Right lobe of liver (tissue), 6 donors: ENCODE data around the gene ZBTB3. TPM values are rescaled to one million over a fixed set of nuclear protein-coding genes. Genes with fewer than 3 reads are reported as not detected.

Experiments used
- ATAC-seq, 4 donors: fragments of 200-7000 bp; cut with Tn5 transposase; one replicate each; pipeline ENCODE4 v1.9.1; 2020; ENCODE audit warnings: mild to moderate bottlenecking in 4 of 4, moderate library complexity in 4 of 4
- DNase-seq, 3 donors: peaks; one replicate each; pipeline ENCODE4 v3.0.0-alpha.2; 2020
- H3K27ac ChIP-seq, 3 donors: fragments of 200-600 bp; one replicate each; pipeline ENCODE4 v1.8.0; 2022
- H3K27me3 ChIP-seq, 2 donors: fragments of 200-600 bp; one replicate each; pipeline ENCODE4 v1.8.0; 2022
- H3K36me3 ChIP-seq, 4 donors: fragments of 200-600 bp; sonication (generic) in 1 of 4; one replicate each; pipeline versions ENCODE4 v1.5.1 to v1.8.0; 2017 to 2022; ENCODE audit warnings: control low read depth in 1 of 4
- H3K4me1 ChIP-seq, 4 donors: fragments of 200-600 bp; sonication (generic) in 1 of 4; one replicate each; pipeline versions ENCODE4 v1.5.1 to v1.8.0; 2017 to 2022; ENCODE audit warnings: control low read depth in 1 of 4
- H3K4me3 ChIP-seq, 3 donors: fragments of 200-600 bp; one replicate each; pipeline ENCODE4 v1.8.0; 2022
- H3K9me3 ChIP-seq, 4 donors: fragments of 200-600 bp; sonication (generic) in 1 of 4; one replicate each; pipeline versions ENCODE4 v1.5.1 to v1.8.0; 2017 to 2022; ENCODE audit warnings: control low read depth in 1 of 4
- POLR2A ChIP-seq: fragments of 450-650 bp; IDR thresholded peaks from one replicate; pipeline ENCODE4 v1.6.1; 2017; ENCODE audit warnings: antibody characterized with exemption, mild to moderate bottlenecking
- WGBS: methylation state at CpG from one replicate; pipeline ENCODE4 v1.1.6; 2018; ENCODE audit warnings: low coverage, low lambda C conversion rate; ENCODE audit not compliant: insufficient coverage; ENCODE audit errors: missing lambda C conversion rate; 5-methylcytosine and 5-hydroxymethylcytosine counted together
- intact Hi-C, 2 donors: fragments of 100-400 bp; cut with DNase I; formaldehyde crosslinking; loops; one replicate each; pipeline versions ENCODE4 v1.11.2 to v1.14.1; 2022
- total RNA-seq, 6 experiments: library from RNA; depleted of rRNA in 2 of 6; stranded (reverse); fragments of >200 nt in 2 of 6; fragmentation: NEBNext Ultra II Directional in 3 of 6; extraction: Animal tissue kit (Norgen Biotek cat#: 25700) in 3 of 6; gene quantifications; one replicate each; pipeline versions ENCODE4 v1.1.0 to v1.2.4, GENCODE V29; 2016 to 2023
- TF ChIP-seq, protein P1 (sequence below), 4 donors: fragments of 200-600 bp in 3 of 4; fragments of 450-650 bp in 1 of 4; IDR thresholded peaks; one replicate each; pipeline versions ENCODE4 v1.5.1 to v1.8.0; 2016 to 2022; ENCODE audit warnings: antibody characterized with exemption in 4 of 4, mild to moderate bottlenecking in 2 of 4
- donor health status: DM: no; HTN: yes; CAD: no.
- donor health status: DM: no; HTN: no; CAD: no.
- donor health status: DM: no; HTN: no; CAD: no.
- donor health status: DM: no; HTN: yes; CAD: no.
- donor health status: DM: no; HTN: yes; CAD: no.

Gene ZBTB3
- total RNA-seq, 6 experiments from 2014 or later = 3.4 to 7.1 (median 4.7) TPM

DNA sequence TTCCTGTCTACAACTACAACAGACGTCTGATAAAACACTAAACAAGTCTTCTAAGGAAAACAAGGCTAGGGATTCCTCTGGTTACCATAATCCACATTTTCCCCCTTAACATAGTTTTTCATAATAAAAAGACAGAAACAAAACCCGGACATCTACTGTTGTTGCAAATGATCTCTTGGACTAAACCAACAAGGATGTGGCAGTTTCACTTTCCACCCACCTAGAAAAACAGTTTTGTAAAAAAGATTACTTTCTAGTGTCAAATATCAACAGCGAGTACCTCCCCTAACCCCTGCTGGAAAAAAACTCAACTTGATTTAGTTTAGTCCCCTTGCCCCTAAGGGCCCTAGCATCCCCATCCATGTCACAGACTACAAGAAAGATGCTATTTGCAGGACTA is 41.1 kb downstream of the ZBTB3 start:
- ATAC-seq = no peak
- 19% methylated on average over 3 of the region's 3 CpGs for WGBS
- no peak for DNase-seq
- Histone ChIP-seq H3K4me1 (peaks cover 0 to 53% (median 23%) of the 10 kb centered on the region in 4 donors), H3K4me3 (peak overlapping the region in 2 of 3 donors; percentile 5 to 24), H3K9me3 (no peaks in the 10 kb centered on the region), H3K27ac (peak overlapping the region; percentile 56 to 72 (median 67)), H3K27me3 (no peaks in the 10 kb centered on the region), H3K36me3 (peaks cover 0 to 60% (median 25%) of the 10 kb centered on the region in 4 donors)
- no peak for TF ChIP-seq POLR2A
- TF ChIP-seq, protein P1, sequence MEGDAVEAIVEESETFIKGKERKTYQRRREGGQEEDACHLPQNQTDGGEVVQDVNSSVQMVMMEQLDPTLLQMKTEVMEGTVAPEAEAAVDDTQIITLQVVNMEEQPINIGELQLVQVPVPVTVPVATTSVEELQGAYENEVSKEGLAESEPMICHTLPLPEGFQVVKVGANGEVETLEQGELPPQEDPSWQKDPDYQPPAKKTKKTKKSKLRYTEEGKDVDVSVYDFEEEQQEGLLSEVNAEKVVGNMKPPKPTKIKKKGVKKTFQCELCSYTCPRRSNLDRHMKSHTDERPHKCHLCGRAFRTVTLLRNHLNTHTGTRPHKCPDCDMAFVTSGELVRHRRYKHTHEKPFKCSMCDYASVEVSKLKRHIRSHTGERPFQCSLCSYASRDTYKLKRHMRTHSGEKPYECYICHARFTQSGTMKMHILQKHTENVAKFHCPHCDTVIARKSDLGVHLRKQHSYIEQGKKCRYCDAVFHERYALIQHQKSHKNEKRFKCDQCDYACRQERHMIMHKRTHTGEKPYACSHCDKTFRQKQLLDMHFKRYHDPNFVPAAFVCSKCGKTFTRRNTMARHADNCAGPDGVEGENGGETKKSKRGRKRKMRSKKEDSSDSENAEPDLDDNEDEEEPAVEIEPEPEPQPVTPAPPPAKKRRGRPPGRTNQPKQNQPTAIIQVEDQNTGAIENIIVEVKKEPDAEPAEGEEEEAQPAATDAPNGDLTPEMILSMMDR (IDR thresholded peaks at IDR 0.05) = no peak
- intact Hi-C loops = no loop called here

DNA sequence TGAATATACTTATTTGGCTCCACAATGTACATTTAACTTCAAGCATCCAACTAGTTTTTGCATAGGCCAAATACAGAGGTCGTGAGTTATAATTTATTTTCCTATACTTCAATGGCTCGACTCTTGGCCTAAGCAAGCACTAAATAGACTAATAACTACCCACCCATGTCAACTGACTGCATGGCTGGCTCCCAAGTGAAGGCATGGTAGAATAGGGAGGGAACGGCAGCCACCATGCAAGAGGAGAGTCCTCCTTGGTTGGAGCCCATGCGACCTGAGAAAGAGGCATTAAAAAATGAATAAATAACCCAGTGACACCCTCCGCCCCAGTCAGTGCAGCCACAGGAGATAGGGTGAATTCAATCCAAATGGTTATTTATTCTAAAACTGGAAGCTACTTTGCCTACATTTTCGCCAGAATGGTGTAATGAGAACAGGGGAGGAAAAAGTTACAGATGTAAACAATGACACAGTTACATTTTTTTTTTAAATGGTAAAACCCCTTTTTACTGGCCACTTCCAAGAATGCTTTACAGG is 41.6 kb downstream of the ZBTB3 start:
- DNase-seq = no peak

DNA sequence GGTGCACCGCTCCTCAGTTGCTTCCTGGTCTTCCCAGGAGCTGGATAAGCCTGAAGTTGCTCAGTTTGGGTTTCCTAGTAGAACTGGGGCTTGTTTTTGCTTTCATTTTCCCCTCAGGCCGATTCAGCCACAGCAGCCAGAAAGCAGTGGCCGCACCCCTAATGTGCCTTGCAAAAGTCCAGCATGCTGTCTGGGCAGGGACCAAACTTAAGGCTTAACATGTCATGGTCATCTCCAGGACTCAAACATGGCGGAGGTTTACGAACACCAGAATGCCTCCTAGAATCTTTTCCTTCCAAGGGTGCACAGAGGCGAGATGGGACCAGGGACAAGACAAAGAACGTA is 44.0 kb downstream of the ZBTB3 start:
- no peak for TF ChIP-seq POLR2A
- TF ChIP-seq, protein P1 (IDR thresholded peaks at IDR 0.05) = no peak
- Histone ChIP-seq H3K4me3 (peak overlapping the region; percentile 52 to 63 (median 58)), H3K27ac (peak overlapping the region; percentile 96), H3K36me3 (peaks cover 0 to 31% (median 5%) of the 10 kb centered on the region in 4 donors), H3K9me3 (no peaks in the 10 kb centered on the region), H3K27me3 (no peaks in the 10 kb centered on the region), H3K4me1 (peaks cover 0 to 65% (median 30%) of the 10 kb centered on the region in 4 donors)
- 27% methylated on average over 3 of the region's 7 CpGs for WGBS
- ATAC-seq (peak; percentile 0 to 8 (median 4)), DNase-seq (peak in 2 of 3 donors; percentile 31 to 56)
- intact Hi-C loops = no loop called here

More for the DNA sequence above, 41.6 kb downstream of the ZBTB3 start:
- TF ChIP-seq POLR2A = no peak
- TF ChIP-seq, protein P1 (IDR thresholded peaks at IDR 0.05) = no peak
- Histone ChIP-seq H3K27ac (peak overlapping the region; percentile 56 to 72 (median 67)), H3K9me3 (no peaks in the 10 kb centered on the region), H3K4me1 (peaks cover 0 to 53% (median 23%) of the 10 kb centered on the region in 4 donors), H3K27me3 (no peaks in the 10 kb centered on the region), H3K4me3 (peak overlapping the region in 2 of 3 donors; percentile 5 to 24), H3K36me3 (peaks cover 0 to 54% (median 21%) of the 10 kb centered on the region in 4 donors)
- no peak for ATAC-seq
- intact Hi-C loops = no loop called here
- WGBS = 46% methylated on average over 6 of the region's 6 CpGs

DNA sequence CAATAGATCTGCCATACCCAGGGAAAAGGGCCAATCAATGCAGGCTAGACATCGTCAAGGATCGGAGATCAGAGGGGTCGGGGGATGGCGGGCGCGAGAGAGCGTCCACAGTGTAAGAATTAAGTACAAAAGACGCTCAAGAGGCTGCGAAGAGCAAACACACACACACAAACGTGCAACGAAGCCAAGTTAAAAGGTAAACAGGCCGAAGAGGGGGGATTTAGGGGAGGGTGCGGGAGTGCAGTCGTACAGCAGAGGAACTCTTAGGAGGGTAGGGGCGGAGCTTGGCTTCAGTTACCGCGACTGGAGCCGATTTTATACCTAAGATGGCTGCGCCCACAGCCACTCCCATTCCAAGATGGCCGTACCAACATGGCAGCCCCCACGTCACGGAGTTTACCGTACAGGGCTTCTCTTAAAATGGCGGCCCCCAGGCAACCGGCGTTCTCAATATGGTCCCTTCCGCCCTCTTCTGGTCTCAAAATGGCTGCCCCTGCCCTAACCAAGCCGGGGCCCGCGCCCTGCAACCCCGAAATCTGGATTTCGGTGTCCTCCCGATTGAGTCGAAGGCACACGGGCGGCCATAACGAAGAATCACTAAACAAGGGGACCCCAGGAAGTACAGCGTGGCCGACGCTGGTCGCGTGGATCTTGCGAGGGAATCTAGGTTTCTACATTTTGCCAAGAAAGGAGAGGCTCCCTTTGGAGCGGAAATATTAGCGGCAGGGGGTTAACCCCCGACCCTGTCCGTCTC is 44.5 kb downstream of the ZBTB3 start:
- 8% methylated on average over 38 of the region's 47 CpGs for WGBS
- no peaks in the 10 kb centered on the region for H3K27me3 ChIP-seq
- intact Hi-C loops = no loop called here

More for the DNA sequence above, 44.5 kb downstream of the ZBTB3 start:
- H3K27ac ChIP-seq = peak overlapping the region; percentile 96
- H3K4me1 ChIP-seq = peaks cover 0 to 61% (median 28%) of the 10 kb centered on the region in 4 donors
- peaks cover 0 to 25% (median 3%) of the 10 kb centered on the region in 4 donors for H3K36me3 ChIP-seq
- peak; percentile 71 to 83 (median 80) for ATAC-seq
- peak overlapping the region; percentile 52 to 63 (median 58) for H3K4me3 ChIP-seq
- no peaks in the 10 kb centered on the region for H3K9me3 ChIP-seq
- TF ChIP-seq, protein P1 (IDR thresholded peaks at IDR 0.05) = no peak
- TF ChIP-seq POLR2A = peak; percentile 68
- peak; percentile 93 to 97 (median 96) for DNase-seq
